CD14-positive monocyte (primary cell): ENCODE measurements around the gene SHQ1. TPM values are rescaled to one million over a fixed set of nuclear protein-coding genes. Genes with fewer than 3 reads are reported as not detected.

Experiments used
- DNase-seq, 3 donors: peaks; one replicate each; pipeline ENCODE4 v3.0.0-alpha.2; 2011 to 2022
- H2AFZ ChIP-seq: 2 replicates; pipeline ENCODE4 v1.6.0; 2012; ENCODE audit warnings: mild to moderate bottlenecking, low read depth, low read length, inconsistent platforms; ENCODE audit not compliant: insufficient read depth, poor library complexity, severe bottlenecking
- H3K27ac ChIP-seq, 2 donors: 1 replicate in 1 of 2; 2 replicates in 1 of 2; pipeline ENCODE4 v1.5.1; 2012 to 2013; ENCODE audit warnings: low read length in 2 of 2, control low read depth in 1 of 2, inconsistent platforms in 1 of 2, low read depth in 1 of 2, mild to moderate bottlenecking in 1 of 2
- H3K27me3 ChIP-seq, 2 donors: one replicate each; pipeline versions ENCODE4 v1.6.0 to v1.6.1; 2011 to 2013; ENCODE audit warnings: low read length in 2 of 2; ENCODE audit not compliant: control insufficient read depth in 2 of 2, insufficient read depth in 2 of 2
- H3K36me3 ChIP-seq, 2 donors: replicated peaks in 1 of 2; 1 replicate in 1 of 2; 2 replicates in 1 of 2; pipeline versions ENCODE4 v1.5.1 to v1.6.1; 2012 to 2013; ENCODE audit warnings: low read length in 2 of 2, control low read depth in 1 of 2, inconsistent platforms in 1 of 2, mild to moderate bottlenecking in 1 of 2; ENCODE audit not compliant: insufficient read depth in 2 of 2, control insufficient read depth in 1 of 2
- H3K4me1 ChIP-seq, 2 donors: 1 replicate in 1 of 2; 2 replicates in 1 of 2; pipeline versions ENCODE4 v1.5.1 to v1.6.1; 2012 to 2013; ENCODE audit warnings: low read length in 2 of 2, control low read depth in 1 of 2, inconsistent platforms in 1 of 2, mild to moderate bottlenecking in 1 of 2, moderate library complexity in 1 of 2; ENCODE audit not compliant: insufficient read depth in 2 of 2, control insufficient read depth in 1 of 2
- H3K4me2 ChIP-seq: replicated peaks from 2 replicates; pipeline ENCODE3; 2012; ENCODE audit warnings: low read length, moderate library complexity, mild to moderate bottlenecking; ENCODE audit not compliant: poor library complexity, severe bottlenecking; ENCODE audit errors: extremely low read depth
- H3K4me3 ChIP-seq, 3 experiments: fragments of 200-600 bp in 1 of 3; sonication (generic) in 1 of 3; replicated peaks in 1 of 3; 1 replicate in 2 of 3; 2 replicates in 1 of 3; pipeline ENCODE4 v1.5.1; 2011 to 2013; ENCODE audit warnings: low read length in 3 of 3, mild to moderate bottlenecking in 3 of 3, control low read depth in 2 of 3, low read depth in 2 of 3, inconsistent platforms in 1 of 3, moderate library complexity in 1 of 3
- H3K79me2 ChIP-seq: 2 replicates; pipeline ENCODE4 v1.6.0; 2012; ENCODE audit warnings: mild to moderate bottlenecking, control low read depth, inconsistent platforms, low read length, moderate library complexity; ENCODE audit not compliant: insufficient read depth
- H3K9ac ChIP-seq: 2 replicates; pipeline ENCODE4 v1.6.0; 2017; ENCODE audit warnings: low read length, mild to moderate bottlenecking; ENCODE audit not compliant: insufficient read depth, poor library complexity, severe bottlenecking
- H3K9me3 ChIP-seq, 2 donors: replicated peaks in 1 of 2; 1 replicate in 1 of 2; 2 replicates in 1 of 2; pipeline versions ENCODE4 v1.5.1 to v1.6.1; 2012 to 2013; ENCODE audit warnings: low read length in 2 of 2, control low read depth in 1 of 2; ENCODE audit not compliant: control insufficient read depth in 1 of 2, insufficient read depth in 1 of 2
- H4K20me1 ChIP-seq: 2 replicates; pipeline ENCODE4 v1.6.0; 2012; ENCODE audit warnings: mild to moderate bottlenecking, low read length, control low read depth, moderate library complexity; ENCODE audit not compliant: insufficient read depth
- H3K27ac Mint-ChIP-seq, 7 donors: one replicate each; pipeline ENCODE4 v1.8.0; 2020; ENCODE audit warnings: mild to moderate bottlenecking in 7 of 7, mixed read lengths in 7 of 7, moderate library complexity in 6 of 7, inconsistent platforms in 2 of 7
- H3K27me3 Mint-ChIP-seq, 3 donors: one replicate each; pipeline ENCODE4 v1.8.0; 2021 to 2022; ENCODE audit warnings: low read depth in 3 of 3, mild to moderate bottlenecking in 3 of 3, mixed read lengths in 3 of 3, moderate library complexity in 3 of 3, inconsistent platforms in 1 of 3
- H3K36me3 Mint-ChIP-seq, 2 donors: one replicate each; pipeline ENCODE4 v1.8.0; 2020; ENCODE audit warnings: mixed read lengths in 2 of 2, inconsistent platforms in 1 of 2, mild to moderate bottlenecking in 1 of 2
- H3K4me1 Mint-ChIP-seq: one replicate; pipeline ENCODE4 v1.8.0; 2020; ENCODE audit warnings: mild to moderate bottlenecking, mixed read lengths
- H3K4me3 Mint-ChIP-seq, 2 donors: one replicate each; pipeline ENCODE4 v1.8.0; 2020; ENCODE audit warnings: mild to moderate bottlenecking in 2 of 2, mixed read lengths in 2 of 2, moderate library complexity in 1 of 2
- H3K9me3 Mint-ChIP-seq, 7 donors: one replicate each; pipeline ENCODE4 v1.8.0; 2020 to 2022; ENCODE audit warnings: mixed read lengths in 7 of 7, mild to moderate bottlenecking in 6 of 7, moderate library complexity in 6 of 7, inconsistent platforms in 2 of 7
- WGBS: methylation state at CpG from one replicate; pipeline ENCODE4 v1.1.5; 2013; ENCODE audit warnings: missing lambda C conversion rate; ENCODE audit not compliant: insufficient coverage; 5-methylcytosine and 5-hydroxymethylcytosine counted together
- intact Hi-C, 2 donors: fragments of 100-400 bp; cut with micrococcal nuclease; formaldehyde crosslinking; loops; one replicate each; pipeline versions ENCODE4 v1.15.0 to v1.15.1; 2023
- polyA plus RNA-seq, 3 donors: library from polyadenylated mRNA; depleted of rRNA in 1 of 3; unstranded in 2 of 3; stranded (reverse) in 1 of 3; fragments of 300-500 nt in 2 of 3; fragments of >200 nt in 1 of 3; fragmentation: Illumina TruSeq in 2 of 3; gene quantifications; 1 replicate in 2 of 3; 2 replicates in 1 of 3; pipeline ENCODE4 v1.2.3, GENCODE V29; 2012 to 2021
- TF ChIP-seq, protein P1 (sequence below): fragments of 200-600 bp; IDR thresholded peaks from one replicate; pipeline ENCODE4 v1.8.0; 2022; ENCODE audit warnings: antibody characterized with exemption, mild to moderate bottlenecking

SHQ1 gene
- polyA plus RNA-seq, 3 donors = 3.5 to 31.6 (median 8.2) TPM

DNA sequence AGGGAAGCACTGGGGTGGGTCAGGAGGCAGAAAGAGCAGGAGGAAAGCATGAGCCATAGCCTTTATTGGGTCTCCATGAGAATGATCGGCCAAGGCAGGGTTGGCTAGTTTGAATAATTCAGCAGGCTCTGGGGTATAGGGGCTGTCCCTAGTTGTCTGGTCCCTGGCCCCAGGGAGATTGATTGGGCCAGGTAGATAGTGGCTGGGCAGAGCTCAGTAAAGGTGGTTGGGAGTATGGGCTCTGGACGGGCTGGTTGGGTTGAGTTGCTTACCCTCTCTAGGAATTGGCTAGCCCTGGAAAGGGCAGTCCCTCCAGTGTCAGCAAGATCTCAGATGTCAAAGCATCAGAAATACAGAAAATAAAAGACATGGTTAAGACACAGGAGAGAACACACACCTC lies 148.1 kb downstream of the SHQ1 start:
- peaks cover 3 to 4% (median 4%) of the 10 kb centered on the region in 3 donors for H3K27me3 Mint-ChIP-seq
- H3K27ac Mint-ChIP-seq = peak overlapping the region in 1 of 7 donors; percentile 73

GRCh38 chr3:72699631-72700030 lies 148.6 kb downstream of the SHQ1 start:
- TF ChIP-seq, protein P1, sequence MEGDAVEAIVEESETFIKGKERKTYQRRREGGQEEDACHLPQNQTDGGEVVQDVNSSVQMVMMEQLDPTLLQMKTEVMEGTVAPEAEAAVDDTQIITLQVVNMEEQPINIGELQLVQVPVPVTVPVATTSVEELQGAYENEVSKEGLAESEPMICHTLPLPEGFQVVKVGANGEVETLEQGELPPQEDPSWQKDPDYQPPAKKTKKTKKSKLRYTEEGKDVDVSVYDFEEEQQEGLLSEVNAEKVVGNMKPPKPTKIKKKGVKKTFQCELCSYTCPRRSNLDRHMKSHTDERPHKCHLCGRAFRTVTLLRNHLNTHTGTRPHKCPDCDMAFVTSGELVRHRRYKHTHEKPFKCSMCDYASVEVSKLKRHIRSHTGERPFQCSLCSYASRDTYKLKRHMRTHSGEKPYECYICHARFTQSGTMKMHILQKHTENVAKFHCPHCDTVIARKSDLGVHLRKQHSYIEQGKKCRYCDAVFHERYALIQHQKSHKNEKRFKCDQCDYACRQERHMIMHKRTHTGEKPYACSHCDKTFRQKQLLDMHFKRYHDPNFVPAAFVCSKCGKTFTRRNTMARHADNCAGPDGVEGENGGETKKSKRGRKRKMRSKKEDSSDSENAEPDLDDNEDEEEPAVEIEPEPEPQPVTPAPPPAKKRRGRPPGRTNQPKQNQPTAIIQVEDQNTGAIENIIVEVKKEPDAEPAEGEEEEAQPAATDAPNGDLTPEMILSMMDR = no peak
- Mint-ChIP-seq H3K4me3 (no peak overlapping the region), H3K4me1 (peaks cover 3% of the 10 kb centered on the region), H3K27ac (no peak overlapping the region), H3K9me3 (no peaks in the 10 kb centered on the region), H3K27me3 (peaks cover 3 to 5% (median 4%) of the 10 kb centered on the region in 3 donors), H3K36me3 (no peaks in the 10 kb centered on the region)
- no peaks in the 10 kb centered on the region for H3K9me3 ChIP-seq
- H3K36me3 ChIP-seq = no peaks in the 10 kb centered on the region
- H3K79me2 ChIP-seq = no peaks in the 10 kb centered on the region
- WGBS = 81% methylated on average over 3 of the region's 5 CpGs
- H3K4me2 ChIP-seq = no peak overlapping the region
- DNase-seq = no peak
- no peak overlapping the region for H3K4me3 ChIP-seq
- no peak overlapping the region for H3K9ac ChIP-seq
- H4K20me1 ChIP-seq = no peaks in the 10 kb centered on the region
- H3K27ac ChIP-seq = no peak overlapping the region
- H3K27me3 ChIP-seq = no peaks in the 10 kb centered on the region
- intact Hi-C loops = no loop called here
- no peaks in the 10 kb centered on the region for H3K4me1 ChIP-seq
- H2AFZ ChIP-seq = no peak overlapping the region

More for the DNA sequence above, 148.1 kb downstream of the SHQ1 start:
- WGBS = 100% methylated on average over 1 of the region's 2 CpGs
- DNase-seq = no peak
- Histone ChIP-seq H3K9me3 (no peaks in the 10 kb centered on the region), H3K27ac (no peak overlapping the region), H3K9ac (no peak overlapping the region), H3K4me2 (no peak overlapping the region), H3K4me1 (no peaks in the 10 kb centered on the region), H3K36me3 (no peaks in the 10 kb centered on the region), H4K20me1 (no peaks in the 10 kb centered on the region), H3K79me2 (no peaks in the 10 kb centered on the region), H3K4me3 (no peak overlapping the region), H2AFZ (no peak overlapping the region), H3K27me3 (no peaks in the 10 kb centered on the region)
- intact Hi-C loops = no loop called here
- no peaks in the 10 kb centered on the region for H3K9me3 Mint-ChIP-seq
- TF ChIP-seq, protein P1 = no peak
- peaks cover 3% of the 10 kb centered on the region for H3K4me1 Mint-ChIP-seq
- no peak overlapping the region for H3K4me3 Mint-ChIP-seq
- no peaks in the 10 kb centered on the region for H3K36me3 Mint-ChIP-seq

Other genes with a start within 250 kb of the SHQ1 start
- gene GXYLT2, start 39.6 kb upstream of the SHQ1 start, polyA plus RNA-seq = under 1 TPM in 1 of 3 donors, not detected in 2; 0.04 TPM
- gene PPP4R2, start 148.4 kb upstream of the SHQ1 start, polyA plus RNA-seq = 10 to 100 TPM; 14.3 to 25.4 (median 18.7) TPM
- gene EBLN2, start 213.2 kb upstream of the SHQ1 start, polyA plus RNA-seq = 1 to 10 TPM in 1 of 3 donors, under 1 TPM in 2; 0.27 to 4.6 (median 0.40) TPM